ENCODE measurements around the gene CCDC136. TPM values are rescaled to one million over a fixed set of nuclear protein-coding genes. Genes with fewer than 3 reads are reported as not detected.

Gene CCDC136
- total RNA-seq, 1 experiment from 2014 or later, result 11.1 TPM

DNA sequence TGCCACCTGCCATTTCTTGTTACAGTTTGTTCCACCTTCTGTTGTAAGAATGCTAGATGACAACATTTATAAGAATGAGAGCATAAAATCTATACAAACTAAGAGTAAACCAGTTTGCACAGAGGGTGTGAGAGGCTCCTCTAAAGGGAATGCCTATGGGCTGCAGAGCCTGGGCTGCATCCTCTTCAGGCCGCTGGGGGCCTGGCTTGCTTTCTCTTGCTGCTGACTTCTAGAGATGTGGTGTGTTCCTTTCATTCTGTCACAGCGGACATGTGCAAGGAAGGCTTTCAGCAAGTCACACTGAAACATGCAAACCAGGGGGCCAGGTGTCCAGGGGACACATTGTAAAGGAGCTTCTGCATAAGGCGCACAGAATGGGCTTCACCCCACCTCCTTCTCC, 63.8 kb downstream of the CCDC136 start:
- Histone ChIP-seq H3K27me3 (ENCODE audit: insufficient read depth, low read length) (no peaks in the 10 kb centered on the region), H3K9me2 (ENCODE audit: insufficient read depth) (no peaks in the 10 kb centered on the region), H3K4me3 (replicated peaks in 1 of 2; ENCODE audit: low read depth in 1 of 2, low read length in 2 of 2) (no peak overlapping the region), H3K36me3 (ENCODE audit: control insufficient read depth in 1 of 2, insufficient read depth in 2 of 2, low read length in 2 of 2) (peaks cover 0 to 1% of the 10 kb centered on the region in 2 experiments; a peak in 1 of 4 replicates), H3K79me2 (ENCODE audit: insufficient read depth, low read length) (no peaks in the 10 kb centered on the region), H2AFZ (ENCODE audit: low read depth, low read length, poor library complexity, severe bottlenecking) (no peak overlapping the region), H3K27ac (ENCODE audit: low read depth, low read length) (no peak overlapping the region), H3K4me2 (ENCODE audit: low read length) (no peak overlapping the region), H3K9ac (ENCODE audit: low read length) (no peak overlapping the region), H4K20me1 (ENCODE audit: insufficient read depth) (no peaks in the 10 kb centered on the region), H3K4me1 (ENCODE audit: control insufficient read depth in 1 of 2, insufficient read depth in 2 of 2, low read length in 2 of 2) (no peaks in the 10 kb centered on the region), H3K9me3 (ENCODE audit: control insufficient read depth in 1 of 2, insufficient read depth in 1 of 2, low read depth in 1 of 2, low read length in 2 of 2) (no peaks in the 10 kb centered on the region)
- ChIA-PET CTCF (no interaction called here), RAD21 (ENCODE audit: low non-redundant PET in 1 of 2, low total read pairs in 2 of 2, uncharacterized antibody in 2 of 2, unreplicated experiment in 2 of 2) (no interaction called here), POLR2A (no interaction called here)
- no TSS peak for BruUV-seq (replicated peaks)
- no peak for DNase-seq (ENCODE audit: low read depth, low spot score)
- ATAC-seq, result no peak
- TF ChIP-seq POLR2AphosphoS5 (IDR thresholded peaks at IDR 0.05; ENCODE audit: low read depth, low read length), result no peak
- intact Hi-C loops (cut with micrococcal nuclease), result no loop called here

GRCh38 chr7:128856001-128856718, 64.4 kb downstream of the CCDC136 start:
- intact Hi-C loops (cut with micrococcal nuclease), result no loop called here
- H2AFZ ChIP-seq (ENCODE audit: low read depth, low read length, poor library complexity, severe bottlenecking), result no peak overlapping the region
- POLR2A ChIA-PET, result no interaction called here
- no peaks in the 10 kb centered on the region for H4K20me1 ChIP-seq (ENCODE audit: insufficient read depth)
- CTCF ChIA-PET, result no interaction called here
- H3K4me1 ChIP-seq (ENCODE audit: control insufficient read depth in 1 of 2, insufficient read depth in 2 of 2, low read length in 2 of 2), result no peaks in the 10 kb centered on the region
- H3K9ac ChIP-seq (ENCODE audit: low read length), result no peak overlapping the region
- H3K4me2 ChIP-seq (ENCODE audit: low read length), result no peak overlapping the region
- H3K9me2 ChIP-seq (ENCODE audit: insufficient read depth), result no peaks in the 10 kb centered on the region
- no peak for ATAC-seq
- no peaks in the 10 kb centered on the region for H3K79me2 ChIP-seq (ENCODE audit: insufficient read depth, low read length)
- no peaks in the 10 kb centered on the region for H3K36me3 ChIP-seq (ENCODE audit: control insufficient read depth in 1 of 2, insufficient read depth in 2 of 2, low read length in 2 of 2)
- no peak for DNase-seq (ENCODE audit: low read depth, low spot score)
- H3K4me3 ChIP-seq (replicated peaks in 1 of 2; ENCODE audit: low read depth in 1 of 2, low read length in 2 of 2), result no peak overlapping the region
- no peak overlapping the region for H3K27ac ChIP-seq (ENCODE audit: low read depth, low read length)
- no peak for TF ChIP-seq ELF1 (IDR thresholded peaks at IDR 0.05; ENCODE audit: borderline replicate concordance, low read depth)
- TF ChIP-seq, protein P1, sequence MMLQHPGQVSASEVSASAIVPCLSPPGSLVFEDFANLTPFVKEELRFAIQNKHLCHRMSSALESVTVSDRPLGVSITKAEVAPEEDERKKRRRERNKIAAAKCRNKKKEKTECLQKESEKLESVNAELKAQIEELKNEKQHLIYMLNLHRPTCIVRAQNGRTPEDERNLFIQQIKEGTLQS (IDR thresholded peaks at IDR 0.05), result no peak
- no peak for TF ChIP-seq FOSL1 (IDR thresholded peaks at IDR 0.05; ENCODE audit: low read depth)
- no peak for TF ChIP-seq CEBPB (IDR thresholded peaks at IDR 0.05; ENCODE audit: low read depth)
- no peak for TF ChIP-seq YY1 (IDR thresholded peaks at IDR 0.05; ENCODE audit: extremely low read depth, insufficient replicate concordance, low read depth, low read length)
- no peak for TF ChIP-seq POLR2A (IDR thresholded peaks at IDR 0.05; ENCODE audit: borderline replicate concordance, extremely low read depth, insufficient read depth, insufficient read length)
- no peak for TF ChIP-seq REST (IDR thresholded peaks at IDR 0.05; ENCODE audit: low read depth)
- TF ChIP-seq SP1 (IDR thresholded peaks at IDR 0.05; ENCODE audit: low read depth), result no peak
- no peak for TF ChIP-seq TCF7L2 (IDR thresholded peaks at IDR 0.05; ENCODE audit: borderline replicate concordance, extremely low read depth, insufficient read depth, insufficient read length)
- no peak for TF ChIP-seq ZNF274 (IDR thresholded peaks at IDR 0.05; ENCODE audit: low read depth, low read length)
- no peak for TF ChIP-seq ZFX (IDR thresholded peaks at IDR 0.05)
- TF ChIP-seq SIN3A (IDR thresholded peaks at IDR 0.05; ENCODE audit: low read depth), result no peak
- RAD21 ChIA-PET (ENCODE audit: low non-redundant PET in 1 of 2, low total read pairs in 2 of 2, uncharacterized antibody in 2 of 2, unreplicated experiment in 2 of 2), result no interaction called here
- no peaks in the 10 kb centered on the region for H3K9me3 ChIP-seq (ENCODE audit: control insufficient read depth in 1 of 2, insufficient read depth in 1 of 2, low read depth in 1 of 2, low read length in 2 of 2)
- H3K27me3 ChIP-seq (ENCODE audit: insufficient read depth, low read length), result no peaks in the 10 kb centered on the region
- no TSS peak for BruUV-seq (replicated peaks)
